ENCODE data around the gene BSN.

The BSN gene

DNA sequence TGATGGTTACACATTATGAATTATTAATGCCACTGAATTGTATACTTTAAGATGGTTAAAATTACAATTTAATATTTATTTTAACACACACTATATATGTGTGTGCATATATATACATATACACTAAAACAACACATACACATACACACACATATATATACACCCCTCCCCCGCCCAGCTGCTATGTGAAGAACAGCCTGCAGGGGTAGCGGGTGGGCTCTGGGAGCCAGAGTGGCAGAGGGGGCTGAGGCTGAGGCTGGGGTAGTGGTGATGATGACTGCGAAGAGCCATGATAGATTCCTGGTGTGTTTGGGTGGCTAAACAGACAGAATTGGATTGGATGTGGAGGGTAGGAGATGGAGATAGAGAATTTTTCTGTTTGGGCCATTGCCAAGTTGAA is 80.5 kb downstream of the BSN start:
- no peak for DNase-seq

- DNase-seq, result no peak
These were observed 82.8 kb downstream of the BSN start for GRCh38 chr3:49636883-49637609.

DNA sequence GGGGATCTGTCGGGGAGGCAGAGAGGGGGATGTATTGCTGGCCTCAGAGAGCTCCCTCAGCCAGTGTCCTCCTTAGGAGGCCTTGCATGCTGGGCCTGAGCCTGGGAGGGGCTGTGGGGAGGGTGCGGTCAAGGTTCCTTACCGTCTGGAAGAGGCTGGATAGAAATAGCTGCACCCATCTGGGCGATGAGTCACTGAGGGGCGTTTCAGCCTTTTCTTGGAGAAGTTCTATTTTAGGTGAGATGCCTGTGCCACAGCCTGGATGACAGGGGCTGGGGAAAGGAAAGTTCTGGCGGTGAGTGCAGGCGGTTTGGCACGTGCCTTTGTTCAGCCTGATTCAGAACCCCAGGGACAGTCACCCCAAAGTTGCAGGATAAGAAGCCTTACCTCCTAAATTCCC is 84.2 kb downstream of the BSN start:
- no peak for DNase-seq

DNA sequence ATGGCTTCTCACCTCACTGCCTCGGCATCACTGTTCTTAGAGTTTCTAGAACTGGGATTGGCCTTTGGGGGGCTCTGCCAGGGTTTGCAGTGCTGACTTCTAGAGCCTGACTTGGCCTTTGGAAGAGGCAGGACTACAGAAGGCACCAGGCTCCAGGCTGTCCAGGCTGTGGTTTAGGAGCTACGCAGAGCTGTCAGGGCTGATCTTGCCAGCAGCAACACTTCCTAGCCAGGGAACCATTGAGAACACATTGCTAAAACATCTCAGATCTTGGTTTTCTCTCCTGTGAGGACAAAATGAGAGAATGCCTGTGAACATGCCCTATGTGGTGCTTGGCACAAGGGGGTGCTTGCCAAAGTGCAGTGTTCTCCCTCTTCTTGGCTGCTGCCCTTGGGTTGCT is 85.3 kb downstream of the BSN start:
- DNase-seq, result no peak

- no peak for DNase-seq
These were observed 87.0 kb downstream of the BSN start for GRCh38 chr3:49641292-49641691.

- DNase-seq, result no peak
These were observed 87.8 kb downstream of the BSN start for GRCh38 chr3:49641921-49642707.

DNA sequence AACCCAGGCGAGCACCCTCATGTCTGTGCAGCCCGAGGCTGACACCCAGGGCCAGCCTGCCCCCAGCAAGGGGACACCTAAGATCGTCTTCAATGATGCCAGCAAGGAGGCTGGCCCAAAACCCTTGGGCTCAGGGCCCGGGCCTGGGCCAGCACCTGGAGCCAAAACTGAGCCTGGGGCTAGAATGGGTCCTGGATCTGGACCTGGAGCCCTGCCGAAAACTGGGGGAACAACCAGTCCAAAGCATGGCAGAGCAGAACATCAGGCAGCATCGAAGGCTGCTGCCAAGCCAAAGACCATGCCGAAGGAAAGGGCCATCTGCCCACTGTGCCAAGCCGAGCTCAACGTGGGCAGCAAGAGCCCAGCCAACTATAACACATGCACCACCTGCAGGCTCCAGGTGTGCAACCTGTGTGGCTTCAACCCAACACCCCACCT is 88.5 kb downstream of the BSN start:
- DNase-seq, result no peak

DNA sequence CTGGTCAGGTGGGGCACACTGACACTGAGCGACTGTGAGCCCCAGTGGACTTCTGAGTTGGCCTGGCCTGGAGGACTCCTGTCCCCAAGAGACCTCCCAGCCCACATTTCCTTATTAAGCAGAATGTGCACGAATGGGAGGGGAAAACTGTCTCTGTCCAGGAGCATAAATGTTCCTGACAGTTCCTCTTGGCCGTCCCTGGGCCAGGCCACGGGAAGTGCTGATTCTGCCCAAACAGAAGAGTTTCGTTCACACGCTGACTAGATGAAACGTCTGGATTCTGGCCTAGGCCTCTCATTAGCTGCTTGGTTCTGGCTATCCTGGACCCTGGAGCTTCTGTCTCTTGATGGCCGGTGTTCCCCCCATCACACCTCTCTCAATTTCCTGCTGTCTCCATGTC is 90.4 kb downstream of the BSN start:
- DNase-seq, result no peak

DNA sequence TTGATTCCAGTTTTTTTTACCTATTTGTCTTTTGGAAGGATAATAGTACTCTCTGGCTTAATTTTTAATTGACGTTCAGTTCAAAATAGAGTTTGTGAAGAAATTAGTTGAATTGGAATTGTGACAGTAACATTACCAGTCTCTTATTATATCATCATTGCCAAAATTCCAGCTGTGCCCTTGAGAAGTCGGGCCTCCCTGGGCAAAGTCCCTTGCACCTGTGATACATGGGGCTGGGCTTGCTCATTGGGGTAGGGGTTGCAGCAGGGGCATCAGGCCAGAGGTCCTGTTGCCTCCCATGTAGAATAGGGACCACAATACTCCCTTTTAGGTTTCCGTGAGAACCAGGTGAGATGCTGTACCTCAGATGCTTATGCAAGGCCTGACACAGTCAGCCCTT is 92.0 kb downstream of the BSN start:
- DNase-seq, result no peak

- DNase-seq, result no peak
These were observed 93.5 kb downstream of the BSN start for GRCh38 chr3:49647741-49648140.

DNA sequence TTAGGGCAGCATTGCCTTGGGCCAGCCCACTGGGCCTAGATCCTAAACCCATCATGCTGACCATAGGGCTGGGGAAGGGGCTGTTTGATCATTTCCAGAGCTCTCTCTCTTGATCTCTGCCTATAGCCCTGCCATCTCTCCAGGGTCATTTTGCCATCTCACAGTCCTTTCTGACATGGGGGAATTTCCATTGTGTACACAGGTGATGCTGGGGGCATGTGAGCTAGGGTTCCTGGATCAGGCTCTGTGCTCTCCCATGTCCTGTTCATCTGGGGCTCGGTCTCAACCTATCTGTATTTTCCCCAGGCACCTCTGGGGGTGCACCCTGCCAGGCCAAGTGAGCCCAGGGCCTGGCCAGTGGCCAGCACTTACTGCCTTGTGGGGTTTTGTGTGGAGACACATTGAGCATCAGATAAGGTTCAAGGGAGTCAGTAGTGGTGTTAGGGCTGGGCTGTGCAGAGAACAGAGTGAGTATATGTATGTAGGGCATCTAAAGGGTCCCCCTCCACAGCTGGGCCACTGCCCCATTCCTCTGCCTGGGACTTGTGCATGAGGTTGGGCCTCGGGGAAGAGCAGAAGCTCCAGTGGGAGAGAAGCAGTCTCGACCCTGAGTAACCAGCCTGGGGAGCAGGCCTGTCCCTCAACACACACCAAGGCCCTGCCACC is 94.2 kb downstream of the BSN start:
- no peak for DNase-seq

- DNase-seq, result no peak
These were observed 95.3 kb downstream of the BSN start for GRCh38 chr3:49649576-49649975.

DNA sequence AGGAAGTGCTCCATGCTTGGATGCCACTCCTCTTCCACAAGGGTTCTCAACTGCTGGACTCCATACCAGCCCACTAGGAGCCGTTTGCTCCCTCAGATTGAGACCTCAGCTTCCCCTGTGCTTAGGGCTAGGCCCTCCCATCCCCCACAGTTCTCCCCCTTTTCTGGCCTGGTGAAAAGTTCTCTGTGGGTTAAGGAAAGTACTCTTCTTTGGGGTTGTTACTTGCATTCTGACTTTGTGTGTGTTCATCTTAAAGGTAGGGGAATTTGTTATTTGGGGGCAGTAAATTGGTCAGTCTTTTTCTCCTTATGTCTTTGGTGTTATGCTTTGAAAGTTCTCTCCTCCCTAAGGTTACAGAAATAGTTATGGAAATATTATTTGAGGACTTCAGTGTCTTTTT is 95.9 kb downstream of the BSN start:
- DNase-seq, result no peak

DNA sequence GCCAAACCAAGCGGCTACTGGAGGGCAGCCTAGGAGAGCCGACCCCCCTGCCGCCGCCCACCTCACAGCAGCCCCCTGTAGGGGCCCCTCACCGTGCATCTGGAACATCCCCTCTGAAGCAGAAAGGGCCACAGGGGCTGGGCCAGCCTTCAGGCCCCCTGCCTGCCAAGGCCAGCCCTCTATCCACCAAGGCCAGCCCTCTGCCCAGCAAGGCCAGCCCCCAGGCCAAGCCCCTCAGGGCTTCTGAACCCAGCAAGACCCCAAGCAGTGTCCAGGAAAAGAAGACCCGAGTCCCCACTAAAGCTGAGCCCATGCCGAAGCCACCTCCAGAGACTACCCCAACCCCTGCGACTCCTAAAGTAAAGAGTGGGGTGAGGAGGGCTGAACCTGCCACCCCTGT is 96.4 kb downstream of the BSN start:
- DNase-seq, result no peak

GRCh38 chr3:49652218-49652902 is 98.1 kb downstream of the BSN start:
- no peak for DNase-seq

DNA sequence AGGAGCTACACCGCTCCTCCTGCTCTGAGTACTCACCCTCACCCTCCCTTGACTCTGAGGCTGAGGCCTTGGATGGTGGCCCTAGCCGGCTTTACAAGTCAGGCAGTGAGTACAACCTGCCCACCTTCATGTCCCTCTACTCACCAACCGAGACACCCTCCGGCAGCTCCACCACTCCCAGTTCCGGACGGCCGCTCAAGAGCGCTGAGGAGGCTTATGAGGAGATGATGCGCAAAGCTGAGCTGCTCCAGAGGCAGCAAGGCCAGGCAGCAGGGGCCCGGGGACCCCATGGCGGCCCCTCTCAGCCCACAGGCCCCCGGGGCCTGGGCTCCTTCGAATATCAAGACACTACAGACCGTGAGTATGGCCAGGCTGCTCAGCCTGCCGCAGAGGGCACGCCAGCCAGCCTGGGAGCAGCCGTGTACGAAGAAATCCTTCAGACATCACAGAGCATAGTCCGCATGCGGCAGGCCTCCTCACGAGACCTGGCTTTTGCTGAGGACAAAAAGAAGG is 98.7 kb downstream of the BSN start:
- DNase-seq, result no peak

- no peak for DNase-seq
These were observed 99.3 kb downstream of the BSN start for GRCh38 chr3:49653621-49654020.

- no peak for DNase-seq
These were observed 100.0 kb downstream of the BSN start for GRCh38 chr3:49654176-49654825.

DNA sequence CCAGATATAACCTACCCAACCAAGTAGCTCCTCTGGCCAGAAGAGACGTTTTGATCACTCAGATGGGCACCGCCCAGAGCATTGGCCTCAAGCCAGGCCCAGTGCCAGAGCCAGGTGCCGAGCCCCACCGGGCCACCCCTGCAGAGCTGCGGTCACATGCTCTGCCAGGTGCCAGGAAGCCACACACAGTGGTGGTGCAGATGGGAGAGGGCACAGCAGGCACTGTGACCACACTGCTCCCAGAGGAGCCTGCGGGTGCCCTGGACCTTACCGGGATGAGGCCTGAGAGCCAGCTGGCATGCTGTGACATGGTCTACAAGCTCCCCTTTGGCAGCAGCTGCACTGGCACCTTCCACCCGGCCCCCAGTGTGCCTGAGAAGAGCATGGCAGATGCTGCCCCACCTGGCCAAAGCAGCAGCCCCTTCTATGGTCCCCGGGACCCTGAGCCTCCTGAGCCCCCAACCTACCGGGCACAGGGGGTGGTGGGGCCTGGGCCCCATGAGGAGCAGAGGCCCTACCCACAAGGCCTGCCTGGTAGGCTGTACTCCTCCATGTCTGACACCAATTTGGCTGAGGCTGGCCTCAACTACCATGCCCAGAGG is 100.8 kb downstream of the BSN start:
- DNase-seq, result no peak

DNA sequence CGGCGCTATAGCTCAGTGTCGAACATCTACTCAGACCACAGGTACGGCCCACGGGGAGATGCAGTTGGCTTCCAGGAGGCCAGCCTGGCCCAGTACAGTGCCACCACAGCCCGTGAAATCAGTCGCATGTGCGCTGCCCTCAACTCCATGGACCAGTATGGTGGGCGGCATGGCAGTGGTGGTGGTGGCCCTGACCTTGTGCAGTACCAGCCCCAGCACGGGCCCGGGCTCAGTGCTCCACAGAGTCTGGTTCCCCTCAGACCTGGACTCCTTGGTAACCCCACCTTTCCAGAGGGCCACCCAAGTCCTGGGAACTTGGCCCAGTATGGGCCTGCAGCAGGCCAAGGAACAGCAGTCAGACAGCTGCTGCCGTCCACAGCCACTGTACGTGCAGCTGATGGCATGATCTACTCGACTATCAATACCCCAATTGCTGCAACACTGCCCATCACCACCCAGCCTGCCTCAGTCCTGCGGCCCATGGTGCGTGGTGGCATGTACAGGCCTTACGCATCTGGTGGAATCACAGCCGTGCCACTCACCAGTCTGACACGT is 101.5 kb downstream of the BSN start:
- no peak for DNase-seq

- DNase-seq, result no peak
These were observed 102.3 kb downstream of the BSN start for GRCh38 chr3:49656541-49657112.
